HFF-Myc (cell line): Measurements from ENCODE around the gene KCNK4.

Source experiments
- DNase-seq: peaks from one replicate; pipeline ENCODE4 v3.0.0-alpha.2; 2011; ENCODE audit warnings: low read depth; ENCODE audit errors: extremely low read depth
- H3K4me3 ChIP-seq: replicated peaks from 2 replicates; pipeline ENCODE4 v1.5.1; 2011; ENCODE audit warnings: low read depth, mild to moderate bottlenecking, control low read depth, low read length
- CTCF ChIP-seq: IDR thresholded peaks from 2 replicates; pipeline ENCODE4 v1.5.1; 2012; ENCODE audit warnings: mild to moderate bottlenecking, low read depth, low read length, control low read depth; ENCODE audit errors: missing control alignments

The KCNK4 gene

GRCh38 chr11:64341851-64342791, 51.0 kb downstream of the KCNK4 start:
- H3K4me3 ChIP-seq = 0 out of 2 replicates have a peak overlapping the region, but pooled peaks have one; percentile 21
- TF ChIP-seq CTCF = peak; percentile 45
- DNase-seq = peak; percentile 27

GRCh38 chr11:64342869-64343745, 52.0 kb downstream of the KCNK4 start:
- H3K4me3 ChIP-seq = no peak overlapping the region
- TF ChIP-seq CTCF = no peak

GRCh38 chr11:64343767-64344559, 52.9 kb downstream of the KCNK4 start:
- peak; percentile 16 for TF ChIP-seq CTCF
- H3K4me3 ChIP-seq = no peak overlapping the region
- no peak for DNase-seq

More at GRCh38 chr11:64342869-64343745, 52.0 kb downstream of the KCNK4 start:
- DNase-seq = no peak

- no peak for TF ChIP-seq CTCF
- no peak for DNase-seq
- H3K4me3 ChIP-seq = no peak overlapping the region
Observed at GRCh38 chr11:64344787-64345186, 53.7 kb downstream of the KCNK4 start.

- no peak for TF ChIP-seq CTCF
- no peak overlapping the region for H3K4me3 ChIP-seq
- no peak for DNase-seq
Observed at GRCh38 chr11:64347193-64347867, 56.2 kb downstream of the KCNK4 start.

GRCh38 chr11:64348383-64349024, 57.4 kb downstream of the KCNK4 start:
- no peak for DNase-seq
- H3K4me3 ChIP-seq = no peak overlapping the region
- TF ChIP-seq CTCF = no peak
